Measurements from ENCODE around the gene RELCH.
"Not testable (repeated sequence)": the region's sequence is repeated elsewhere in the genome, so short reads cannot be mapped to it uniquely, and the experiment has no call there.

Gene RELCH

GRCh38 chr18:62186774-62187542 lies at the start of gene RELCH, which contains the start of gene PIGN:
RELCH (plus strand) TSS chr18:62187255; CDS start chr18:62187506, 251 bp downstream.
PIGN (minus strand) TSS chr18:62187056; CDS start chr18:62161353, 25,703 bp downstream.
- peak; percentile 98 for DNase-seq

DNA sequence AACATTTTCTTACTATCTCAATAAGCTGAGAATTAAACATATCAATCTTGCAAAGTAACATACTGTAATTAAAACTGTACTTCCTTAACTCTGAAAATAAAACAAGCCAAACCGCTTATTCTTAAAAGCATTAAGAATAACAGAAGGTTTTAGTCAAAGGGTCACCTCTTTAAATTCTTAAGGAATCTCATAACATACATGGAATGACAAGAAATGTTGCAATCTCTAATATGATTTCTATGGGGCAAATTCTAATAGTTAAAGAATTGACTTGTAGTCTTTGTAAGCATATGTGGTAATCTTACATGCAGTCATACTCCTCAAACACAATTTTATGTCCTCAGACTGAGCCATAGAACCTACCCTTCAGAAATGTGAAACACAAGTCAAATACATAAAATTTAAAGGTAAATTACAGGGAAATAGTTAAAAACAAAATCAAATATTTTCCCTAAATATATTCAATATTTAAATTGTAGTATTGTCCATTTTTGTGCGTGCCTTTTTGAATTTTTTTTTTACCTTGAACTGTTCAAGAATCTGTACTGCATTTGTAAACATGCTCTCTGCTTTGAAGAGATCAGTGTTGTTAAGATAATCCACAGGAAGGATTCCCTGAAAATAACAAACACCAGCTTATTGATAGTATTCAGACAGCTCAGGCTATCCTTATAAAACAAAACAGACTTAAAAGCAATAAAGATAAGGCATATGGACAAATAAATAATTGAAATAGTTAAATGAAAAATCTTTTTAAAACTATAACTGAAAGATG lies 48.4 kb upstream of the RELCH start:
- no peak for DNase-seq

- DNase-seq, result no peak
Observed at GRCh38 chr18:62140259-62140658, 46.8 kb upstream of the RELCH start.

DNA sequence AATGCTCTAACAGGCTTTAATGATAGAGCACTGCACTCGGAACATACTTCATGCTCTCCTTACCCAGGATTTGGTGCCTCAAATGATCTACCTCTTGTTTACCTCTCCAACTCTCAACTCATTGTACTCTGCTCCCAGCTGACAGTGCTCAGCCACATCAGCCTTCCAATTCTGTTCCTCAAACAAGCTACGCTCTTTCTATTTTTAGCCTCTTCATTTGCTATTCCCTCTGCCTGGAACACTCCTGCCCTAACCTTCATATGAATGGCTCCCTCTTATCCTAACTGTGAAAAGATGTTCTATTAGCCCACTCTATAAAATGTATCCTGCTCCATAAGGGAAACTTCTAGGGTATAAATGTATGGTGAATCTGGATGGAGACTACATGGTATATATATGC lies 42.7 kb upstream of the RELCH start:
- no peak for DNase-seq

- no peak for DNase-seq
Observed at GRCh38 chr18:62151068-62151771, 35.8 kb upstream of the RELCH start.

DNA sequence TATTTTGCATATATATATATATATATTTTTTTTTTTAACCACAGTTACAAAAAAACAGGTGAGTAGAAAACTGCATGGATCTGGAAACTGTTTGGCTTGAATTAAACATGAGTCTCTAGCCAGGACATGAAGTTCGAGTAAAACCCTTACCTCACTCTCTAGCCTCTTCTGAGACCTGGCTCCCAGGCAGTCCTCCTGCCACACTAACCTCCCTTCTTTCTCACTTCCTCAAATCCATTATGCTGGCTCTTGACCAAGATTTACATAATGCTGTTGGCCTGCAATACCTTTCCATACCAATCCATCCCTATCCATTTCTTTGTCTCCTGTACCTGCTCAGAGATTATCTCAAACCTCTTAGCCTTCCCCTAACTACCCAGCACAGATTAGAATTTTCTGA lies 34.2 kb upstream of the RELCH start:
- no peak for DNase-seq

DNA sequence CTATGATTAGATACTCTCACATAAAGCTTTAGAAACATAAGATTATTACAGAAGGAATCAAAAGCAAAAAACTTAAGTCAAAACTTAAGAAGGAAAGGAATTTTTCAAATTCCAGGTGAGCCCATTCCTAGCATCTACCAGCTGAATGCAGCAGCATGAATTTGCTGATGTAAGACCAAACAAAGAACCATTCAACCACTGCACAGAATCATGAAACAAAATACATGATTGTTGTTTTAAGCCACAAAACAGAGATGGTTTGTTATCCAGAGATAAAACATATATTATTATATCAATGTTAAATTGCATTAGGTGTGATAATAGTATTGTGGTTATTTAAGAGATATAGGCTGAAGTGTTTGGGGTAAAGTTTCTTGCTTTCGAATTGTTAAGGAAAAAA lies 29.2 kb upstream of the RELCH start:
- no peak for DNase-seq

- no peak for DNase-seq
Observed at GRCh38 chr18:62164310-62164709, 22.7 kb upstream of the RELCH start.

DNA sequence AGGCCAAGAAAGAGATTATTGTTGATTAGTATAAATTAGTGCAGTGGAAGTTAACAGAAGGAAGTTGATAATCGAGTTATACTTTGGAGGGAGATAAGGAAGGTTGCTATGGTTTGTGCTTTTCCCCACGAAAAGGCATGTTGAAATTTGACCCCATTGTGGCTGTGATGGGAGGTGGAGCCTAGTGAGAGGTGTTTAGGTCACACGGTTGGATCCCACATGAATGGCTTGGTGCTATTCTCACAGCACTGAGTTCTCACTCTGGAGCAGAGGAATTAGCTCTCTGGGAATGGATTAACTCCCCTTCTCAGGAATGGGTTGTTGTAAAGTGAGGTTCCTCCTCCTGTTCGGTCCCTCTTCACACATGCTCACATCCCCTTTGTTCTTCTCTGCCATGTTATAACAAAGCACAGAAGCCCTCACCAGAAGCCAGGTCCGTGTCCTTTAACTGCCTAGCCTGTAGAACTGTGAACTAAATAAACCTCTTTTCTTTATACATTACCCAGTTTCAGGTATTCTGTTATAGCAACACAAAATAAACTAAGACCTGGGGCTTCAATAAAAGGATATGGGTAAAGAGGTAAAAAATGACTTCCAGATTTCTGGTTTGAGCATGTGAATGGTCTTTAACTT lies 22.1 kb upstream of the RELCH start:
- DNase-seq, result no peak

GRCh38 chr18:62165583-62165982 lies 21.5 kb upstream of the RELCH start:
- peak; percentile 10 for DNase-seq

DNA sequence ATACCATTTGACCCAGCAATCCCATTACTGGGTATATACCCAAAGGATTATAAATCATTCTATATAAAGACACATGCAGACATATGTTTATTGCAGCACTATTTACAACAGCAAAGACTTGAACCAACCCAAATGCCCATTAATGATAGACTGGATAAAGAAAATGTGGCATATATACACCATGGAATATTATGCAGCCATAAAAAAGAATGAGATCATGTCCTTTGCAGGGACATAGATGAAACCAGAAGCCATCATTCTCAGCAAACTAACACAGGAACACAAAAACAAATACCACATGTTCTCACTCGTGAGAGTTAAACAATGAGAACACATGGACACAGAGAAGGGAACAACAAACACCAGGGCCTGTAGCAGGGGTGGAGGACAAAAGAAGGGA lies 20.5 kb upstream of the RELCH start:
- not testable (repeated sequence) for DNase-seq

GRCh38 chr18:62170857-62171256 lies 16.2 kb upstream of the RELCH start:
- DNase-seq, result no peak

GRCh38 chr18:62172298-62172697 lies 14.8 kb upstream of the RELCH start:
- DNase-seq, result no peak

GRCh38 chr18:62175521-62175920 lies 11.5 kb upstream of the RELCH start:
- DNase-seq, result peak; percentile 5

GRCh38 chr18:62177271-62177670 lies 9.8 kb upstream of the RELCH start:
- DNase-seq, result no peak

- no peak for DNase-seq
Observed at GRCh38 chr18:62179213-62179612, 7.8 kb upstream of the RELCH start.

GRCh38 chr18:62182220-62182619 lies 4.8 kb upstream of the RELCH start:
- no peak for DNase-seq

DNA sequence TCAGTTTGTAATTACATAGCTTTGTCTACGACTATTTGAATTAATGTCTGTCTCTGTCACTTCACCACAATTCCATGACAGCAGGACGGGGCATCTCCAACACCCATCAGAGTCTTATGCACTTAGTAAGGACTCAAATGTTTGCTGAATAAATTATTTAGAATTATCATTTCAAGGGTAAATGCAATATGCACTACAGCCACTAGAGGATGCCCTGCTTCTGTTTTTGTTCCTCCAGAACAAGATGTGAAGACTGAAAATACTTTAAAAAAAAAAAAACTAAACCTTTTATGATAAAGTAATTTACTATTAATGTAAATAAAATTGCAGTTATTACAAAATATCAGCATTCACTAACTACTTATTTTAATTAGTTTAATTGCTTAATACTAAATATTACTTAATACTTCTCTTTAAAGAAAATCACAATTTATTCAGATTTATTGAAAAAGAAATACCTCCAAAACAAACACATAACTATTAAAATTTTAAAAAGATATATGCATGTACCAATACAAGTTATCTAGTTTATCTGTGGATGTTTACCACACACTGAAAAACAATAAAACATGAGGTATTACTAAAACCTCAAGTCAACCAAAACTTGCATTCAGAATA lies 3.4 kb upstream of the RELCH start:
- peak; percentile 61 for DNase-seq

DNA sequence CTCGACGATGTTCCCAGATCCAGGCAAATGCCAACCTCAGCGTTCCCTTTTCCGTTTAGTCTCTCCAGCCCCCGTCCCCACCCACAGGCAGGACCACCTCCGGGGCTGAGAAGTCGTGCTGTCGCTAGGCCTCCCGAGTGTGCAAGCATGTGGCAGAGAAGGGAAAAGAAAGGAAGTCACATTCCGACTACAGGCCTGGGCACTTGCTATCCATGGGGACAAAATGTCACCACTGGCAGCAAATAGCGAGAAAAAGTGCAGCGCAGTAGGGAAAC lies 619 bp upstream of the RELCH start:
- no peak for DNase-seq

DNA sequence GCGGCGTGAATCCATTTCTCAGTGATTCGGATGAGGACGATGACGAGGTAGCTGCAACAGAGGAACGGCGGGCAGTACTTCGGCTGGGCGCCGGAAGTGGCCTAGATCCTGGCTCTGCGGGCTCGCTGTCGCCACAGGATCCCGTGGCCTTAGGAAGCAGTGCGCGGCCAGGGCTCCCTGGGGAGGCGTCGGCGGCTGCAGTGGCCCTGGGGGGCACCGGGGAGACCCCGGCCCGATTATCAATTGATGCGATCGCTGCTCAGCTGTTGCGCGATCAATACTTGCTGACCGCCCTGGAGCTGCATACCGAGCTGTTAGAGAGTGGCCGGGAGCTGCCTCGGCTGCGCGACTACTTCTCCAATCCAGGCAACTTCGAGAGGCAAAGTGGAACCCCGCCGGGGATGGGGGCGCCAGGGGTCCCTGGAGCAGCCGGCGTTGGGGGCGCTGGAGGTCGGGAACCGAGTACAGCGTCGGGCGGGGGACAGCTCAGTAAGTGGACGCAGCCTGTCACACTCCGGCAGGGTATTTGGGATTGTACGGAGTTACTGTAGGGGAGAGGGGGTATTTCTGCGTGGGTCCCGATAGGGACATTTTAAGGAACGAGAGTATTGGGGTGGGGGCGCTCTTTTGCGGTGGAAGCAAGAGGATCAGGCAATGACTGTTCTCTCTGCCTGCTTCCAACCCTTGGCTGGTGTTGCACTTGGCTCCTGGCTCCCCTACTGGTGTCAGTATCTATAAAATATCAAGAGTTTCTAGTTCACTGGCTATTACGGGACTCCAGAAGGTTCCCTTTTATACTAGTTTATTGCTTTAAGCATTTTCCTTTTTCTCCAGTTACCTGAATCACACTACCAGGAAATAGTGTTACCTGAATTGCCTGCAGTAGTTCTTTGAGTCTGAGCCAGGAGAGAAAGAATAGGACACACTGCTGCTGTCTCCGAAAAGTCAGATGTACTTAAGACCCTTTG lies 772 bp downstream of the RELCH start:
- DNase-seq, result peak; percentile 45

GRCh38 chr18:62189208-62189607 lies 2.2 kb downstream of the RELCH start:
- no peak for DNase-seq

- DNase-seq, result no peak
Observed at GRCh38 chr18:62196079-62196478, 9.0 kb downstream of the RELCH start.
